GM23248 (cell line): Measurements from ENCODE around the gene TCF12.

ENCODE experiments used
- EZH2 ChIP-seq: fragments of 200-600 bp; sonication (generic); IDR thresholded peaks from 2 replicates; pipeline ENCODE4 v1.6.1; 2018; ENCODE audit warnings: antibody characterized with exemption, mild to moderate bottlenecking; ENCODE audit not compliant: insufficient read depth, poor library complexity, severe bottlenecking
- EZH2phosphoT487 ChIP-seq: fragments of 200-600 bp; sonication (generic); IDR thresholded peaks from 2 replicates; pipeline ENCODE4 v1.6.1; 2018; ENCODE audit warnings: antibody characterized with exemption, moderate library complexity, mild to moderate bottlenecking, low read depth; ENCODE audit not compliant: insufficient read depth

- TF ChIP-seq EZH2 (no peak), EZH2phosphoT487 (no peak)
Measured at GRCh38 chr15:57290826-57291225, 372.4 kb downstream of the TCF12 start.
